ENCODE data around the gene PIGX. TPM values are rescaled to one million over a fixed set of nuclear protein-coding genes. Genes with fewer than 3 reads are reported as not detected.

PIGX gene
- total RNA-seq, 2 experiments from 2014 or later: 43.5 to 47.8 TPM

Other genes with a start within 250 kb of the PIGX start
- gene RNF168, start 208.6 kb upstream of the PIGX start, total RNA-seq: 10 to 100 TPM; 23.4 to 23.5 TPM
- not detected for gene SMCO1, start 197.0 kb upstream of the PIGX start, total RNA-seq
- 10 to 100 TPM; 24.4 to 30.3 TPM for gene WDR53, start 143.8 kb upstream of the PIGX start, total RNA-seq
- gene FBXO45, start 143.7 kb upstream of the PIGX start, total RNA-seq: 10 to 100 TPM; 28.5 to 28.9 TPM
- 10 to 100 TPM; 21.9 to 23.6 TPM for gene NRROS, start 72.7 kb upstream of the PIGX start, total RNA-seq
- 1 to 10 TPM; 4.8 to 5.4 TPM for gene CEP19, start 127 bp upstream of the PIGX start, total RNA-seq
- gene PAK2, start 27.5 kb downstream of the PIGX start, total RNA-seq: 10 to 100 TPM; 73.8 to 78.4 TPM
- gene SENP5, start 155.5 kb downstream of the PIGX start, total RNA-seq: 10 to 100 TPM; 34.7 to 39.5 TPM
- gene NCBP2, start 230.2 kb downstream of the PIGX start, total RNA-seq: 100 to 1,000 TPM; 121 to 122 TPM

Data from activated CD8-positive, alpha-beta memory T cell treated with anti-CD3 and anti-CD28 coated beads for 36 hours (primary cell).